T-helper 17 cell (primary cell): ENCODE measurements around the gene PDS5B. TPM values are rescaled to one million over a fixed set of nuclear protein-coding genes. Genes with fewer than 3 reads are reported as not detected.
"Not testable (repeated sequence)": the region's sequence is repeated elsewhere in the genome, so short reads cannot be mapped to it uniquely, and the experiment has no call there.

Experiments
- ATAC-seq: fragments of 150-1000 bp; cut with Tn5 transposase; 2 replicates; pipeline ENCODE4 v1.10.0; 2021; ENCODE audit warnings: mild to moderate bottlenecking, moderate library complexity
- DNase-seq, 3 donors: peaks; one replicate each; pipeline versions ENCODE4 v3.0.0 to v3.0.0-alpha.2; 2020 to 2021
- H3K9me3 ChIP-seq: one replicate; pipeline ENCODE4 v1.7.0; 2013; ENCODE audit warnings: low read length, mild to moderate bottlenecking; ENCODE audit not compliant: control insufficient read depth, poor library complexity, severe bottlenecking
- H3K27ac Mint-ChIP-seq: one replicate; pipeline ENCODE4 v1.8.0; 2022; ENCODE audit warnings: mild to moderate bottlenecking, moderate library complexity, mixed read lengths
- H3K27me3 Mint-ChIP-seq: one replicate; pipeline ENCODE4 v1.8.0; 2022; ENCODE audit warnings: mixed read lengths
- H3K36me3 Mint-ChIP-seq: one replicate; pipeline ENCODE4 v1.8.0; 2022; ENCODE audit warnings: low read depth, mixed read lengths
- H3K4me1 Mint-ChIP-seq: one replicate; pipeline ENCODE4 v1.8.0; 2022; ENCODE audit warnings: mild to moderate bottlenecking, mixed read lengths
- H3K4me3 Mint-ChIP-seq: one replicate; pipeline ENCODE4 v1.8.0; 2022; ENCODE audit warnings: mild to moderate bottlenecking, moderate library complexity, mixed read lengths
- total RNA-seq, 4 donors: library from RNA in 2 of 4; stranded (reverse) in 2 of 4; gene quantifications; one replicate each; pipeline ENCODE4 v1.2.3 and lab custom pipeline; 2022 to 2026

Gene PDS5B, protein sequence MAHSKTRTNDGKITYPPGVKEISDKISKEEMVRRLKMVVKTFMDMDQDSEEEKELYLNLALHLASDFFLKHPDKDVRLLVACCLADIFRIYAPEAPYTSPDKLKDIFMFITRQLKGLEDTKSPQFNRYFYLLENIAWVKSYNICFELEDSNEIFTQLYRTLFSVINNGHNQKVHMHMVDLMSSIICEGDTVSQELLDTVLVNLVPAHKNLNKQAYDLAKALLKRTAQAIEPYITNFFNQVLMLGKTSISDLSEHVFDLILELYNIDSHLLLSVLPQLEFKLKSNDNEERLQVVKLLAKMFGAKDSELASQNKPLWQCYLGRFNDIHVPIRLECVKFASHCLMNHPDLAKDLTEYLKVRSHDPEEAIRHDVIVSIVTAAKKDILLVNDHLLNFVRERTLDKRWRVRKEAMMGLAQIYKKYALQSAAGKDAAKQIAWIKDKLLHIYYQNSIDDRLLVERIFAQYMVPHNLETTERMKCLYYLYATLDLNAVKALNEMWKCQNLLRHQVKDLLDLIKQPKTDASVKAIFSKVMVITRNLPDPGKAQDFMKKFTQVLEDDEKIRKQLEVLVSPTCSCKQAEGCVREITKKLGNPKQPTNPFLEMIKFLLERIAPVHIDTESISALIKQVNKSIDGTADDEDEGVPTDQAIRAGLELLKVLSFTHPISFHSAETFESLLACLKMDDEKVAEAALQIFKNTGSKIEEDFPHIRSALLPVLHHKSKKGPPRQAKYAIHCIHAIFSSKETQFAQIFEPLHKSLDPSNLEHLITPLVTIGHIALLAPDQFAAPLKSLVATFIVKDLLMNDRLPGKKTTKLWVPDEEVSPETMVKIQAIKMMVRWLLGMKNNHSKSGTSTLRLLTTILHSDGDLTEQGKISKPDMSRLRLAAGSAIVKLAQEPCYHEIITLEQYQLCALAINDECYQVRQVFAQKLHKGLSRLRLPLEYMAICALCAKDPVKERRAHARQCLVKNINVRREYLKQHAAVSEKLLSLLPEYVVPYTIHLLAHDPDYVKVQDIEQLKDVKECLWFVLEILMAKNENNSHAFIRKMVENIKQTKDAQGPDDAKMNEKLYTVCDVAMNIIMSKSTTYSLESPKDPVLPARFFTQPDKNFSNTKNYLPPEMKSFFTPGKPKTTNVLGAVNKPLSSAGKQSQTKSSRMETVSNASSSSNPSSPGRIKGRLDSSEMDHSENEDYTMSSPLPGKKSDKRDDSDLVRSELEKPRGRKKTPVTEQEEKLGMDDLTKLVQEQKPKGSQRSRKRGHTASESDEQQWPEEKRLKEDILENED (N-terminal part only)
- 10 to 100 TPM; 39.2 to 46.7 TPM for total RNA-seq
- total RNA-seq (lab: John Stamatoyannopoulos, UW) = 56.2 to 64.4 reads per million in 2 donors

DNA sequence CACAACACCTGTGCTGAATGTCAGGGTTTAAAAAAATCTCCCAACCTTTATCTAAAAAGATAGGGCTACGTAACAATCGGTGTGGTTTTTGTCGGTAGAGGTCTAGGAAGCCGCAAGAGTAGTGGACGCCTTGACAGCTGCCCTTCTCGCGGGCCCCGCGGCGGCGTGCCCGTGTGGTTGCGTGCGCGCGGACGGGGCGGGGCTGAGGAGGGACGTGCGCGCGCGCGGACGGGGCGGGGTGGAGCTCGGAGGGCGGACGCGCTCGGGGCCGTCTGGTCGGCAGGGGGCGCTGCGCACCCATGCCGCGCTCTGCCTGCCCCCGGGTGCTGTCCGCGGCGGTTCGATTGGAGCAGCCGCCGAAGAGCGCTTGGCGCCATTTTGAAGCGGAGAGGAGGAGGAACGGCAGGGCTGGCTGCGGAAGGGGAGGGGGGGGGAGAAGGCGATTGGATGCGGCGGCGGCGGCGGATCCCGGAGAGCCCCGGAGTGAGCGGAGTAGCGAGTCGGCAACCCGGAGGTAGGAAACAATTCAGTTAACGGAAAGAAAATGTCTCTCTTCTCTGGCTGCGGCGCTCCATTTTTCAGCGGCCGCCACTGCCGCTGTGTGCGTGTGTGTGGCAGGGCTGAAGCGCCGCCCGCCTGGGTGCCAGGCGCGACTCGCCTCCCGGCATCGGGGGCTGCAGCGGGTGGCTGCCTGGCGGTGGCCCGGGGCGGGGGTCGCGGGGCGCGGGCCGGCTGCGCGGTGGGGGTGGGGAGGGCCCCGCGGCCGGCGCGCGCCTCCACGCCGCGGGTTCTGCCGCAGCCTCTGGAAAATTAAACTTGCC is at the start of gene PDS5B:
TSS of gene PDS5B (plus strand) at position 373 of the 821 bp plus-strand sequence. CDS start 62,321 bp downstream, outside the sequence.
- ATAC-seq (peak; percentile 94), DNase-seq (peak; percentile 96 to 99 (median 98))
- no peaks in the 10 kb centered on the region for H3K9me3 ChIP-seq
- Mint-ChIP-seq H3K36me3 (no peaks in the 10 kb centered on the region), H3K4me1 (peaks cover 29% of the 10 kb centered on the region), H3K27me3 (peaks cover 5% of the 10 kb centered on the region), H3K27ac (peak within 1 kb of the TSS; percentile 96), H3K4me3 (peak within 1 kb of the TSS; percentile 95)

- ATAC-seq = no peak
- Mint-ChIP-seq H3K27ac (peak overlapping the region; percentile 99), H3K36me3 (peaks cover 12% of the 10 kb centered on the region)
Measured at GRCh38 chr13:32537580-32538142, 48.6 kb upstream of the PDS5B start.

DNA sequence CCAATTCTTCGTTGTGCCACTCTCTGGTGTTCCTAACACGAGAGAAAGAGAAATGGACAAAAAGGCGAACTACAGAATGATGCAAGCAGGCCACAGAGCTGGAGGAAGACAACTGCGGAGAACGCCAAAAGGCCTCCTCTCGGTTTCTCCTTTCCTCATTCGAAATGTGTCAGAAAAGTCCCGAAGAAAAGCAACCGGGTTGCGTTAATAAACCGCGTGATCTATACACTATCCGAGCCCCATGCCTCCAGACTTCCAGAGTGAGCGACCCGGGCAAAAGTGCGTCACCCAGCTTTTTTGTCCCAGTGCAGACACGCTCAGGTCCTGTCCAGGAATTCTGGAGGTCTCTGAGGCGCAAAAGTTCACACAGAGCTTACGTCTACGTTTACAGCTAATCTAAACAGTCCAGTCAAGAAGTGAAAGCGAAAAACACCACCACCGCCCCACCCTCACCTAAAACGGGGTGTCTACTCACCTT is 48.1 kb upstream of the PDS5B start:
- ATAC-seq = peak; percentile 76
- no peaks in the 10 kb centered on the region for H3K9me3 ChIP-seq
- H3K36me3 Mint-ChIP-seq = peaks cover 12% of the 10 kb centered on the region
- H3K27ac Mint-ChIP-seq = peak overlapping the region; percentile 99
- DNase-seq = peak in 1 of 3 donors; percentile 45
- H3K27me3 Mint-ChIP-seq = peaks cover 9% of the 10 kb centered on the region
- H3K4me1 Mint-ChIP-seq = peaks cover 47% of the 10 kb centered on the region
- H3K4me3 Mint-ChIP-seq = peak overlapping the region; percentile 99

More at GRCh38 chr13:32537580-32538142, 48.6 kb upstream of the PDS5B start:
- peak; percentile 20 to 22 (median 20) for DNase-seq
- H3K9me3 ChIP-seq = no peaks in the 10 kb centered on the region
- peaks cover 47% of the 10 kb centered on the region for H3K4me1 Mint-ChIP-seq
- peak overlapping the region; percentile 99 for H3K4me3 Mint-ChIP-seq
- H3K27me3 Mint-ChIP-seq = peaks cover 9% of the 10 kb centered on the region

GRCh38 chr13:32538621-32539246 is 47.5 kb upstream of the PDS5B start, which contains the start of gene N4BP2L2:
TSS of gene N4BP2L2 (minus strand) at chr13:32538795. CDS start at chr13:32537027, 1,768 bp downstream.
- H3K27ac Mint-ChIP-seq = peak within 1 kb of the TSS; percentile 99
- peaks cover 12% of the 10 kb centered on the region for H3K36me3 Mint-ChIP-seq
- peaks cover 9% of the 10 kb centered on the region for H3K27me3 Mint-ChIP-seq
- ATAC-seq (peak; percentile 96), DNase-seq (peak; percentile 70 to 83 (median 80))
- peak within 1 kb of the TSS; percentile 99 for H3K4me3 Mint-ChIP-seq
- no peaks in the 10 kb centered on the region for H3K9me3 ChIP-seq
- peaks cover 41% of the 10 kb centered on the region for H3K4me1 Mint-ChIP-seq

GRCh38 chr13:32542221-32542620 is 44.0 kb upstream of the PDS5B start:
- peaks cover 21% of the 10 kb centered on the region for H3K4me1 Mint-ChIP-seq
- H3K27ac Mint-ChIP-seq = no peak overlapping the region
- H3K27me3 Mint-ChIP-seq = peaks cover 9% of the 10 kb centered on the region
- H3K36me3 Mint-ChIP-seq = peaks cover 9% of the 10 kb centered on the region
- H3K4me3 Mint-ChIP-seq = no peak overlapping the region
- DNase-seq (no peak), ATAC-seq (no peak)
- H3K9me3 ChIP-seq = no peaks in the 10 kb centered on the region

- Mint-ChIP-seq H3K27me3 (peaks cover 9% of the 10 kb centered on the region), H3K36me3 (peaks cover 5% of the 10 kb centered on the region), H3K4me1 (peaks cover 6% of the 10 kb centered on the region), H3K4me3 (no peak overlapping the region), H3K27ac (no peak overlapping the region)
- H3K9me3 ChIP-seq = no peaks in the 10 kb centered on the region
- DNase-seq (no peak), ATAC-seq (no peak)
Measured at GRCh38 chr13:32545083-32545482, 41.2 kb upstream of the PDS5B start.

DNA sequence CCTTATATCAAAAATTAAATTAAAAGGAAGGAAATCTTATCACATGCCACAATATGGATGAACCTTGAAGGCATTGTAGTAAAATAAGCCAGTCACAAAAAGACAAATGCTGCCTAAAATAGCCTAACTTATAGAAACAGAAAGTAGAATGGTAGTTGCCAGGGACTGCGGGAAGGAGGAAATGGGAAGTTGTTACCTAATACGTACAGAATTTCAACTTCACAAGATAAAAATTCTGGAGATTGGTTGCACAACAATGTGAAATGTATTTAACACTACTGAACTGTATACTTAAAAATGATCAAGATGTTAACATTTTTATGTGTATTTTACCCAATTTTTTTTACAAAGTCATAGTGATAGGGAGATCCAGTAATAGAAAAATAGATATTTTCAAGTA is 37.4 kb upstream of the PDS5B start:
- ATAC-seq (no peak), DNase-seq (no peak)
- H3K9me3 ChIP-seq = no peaks in the 10 kb centered on the region
- Mint-ChIP-seq H3K27me3 (no peaks in the 10 kb centered on the region), H3K4me3 (no peak overlapping the region), H3K27ac (no peak overlapping the region), H3K4me1 (peaks cover 6% of the 10 kb centered on the region), H3K36me3 (peaks cover 5% of the 10 kb centered on the region)

DNA sequence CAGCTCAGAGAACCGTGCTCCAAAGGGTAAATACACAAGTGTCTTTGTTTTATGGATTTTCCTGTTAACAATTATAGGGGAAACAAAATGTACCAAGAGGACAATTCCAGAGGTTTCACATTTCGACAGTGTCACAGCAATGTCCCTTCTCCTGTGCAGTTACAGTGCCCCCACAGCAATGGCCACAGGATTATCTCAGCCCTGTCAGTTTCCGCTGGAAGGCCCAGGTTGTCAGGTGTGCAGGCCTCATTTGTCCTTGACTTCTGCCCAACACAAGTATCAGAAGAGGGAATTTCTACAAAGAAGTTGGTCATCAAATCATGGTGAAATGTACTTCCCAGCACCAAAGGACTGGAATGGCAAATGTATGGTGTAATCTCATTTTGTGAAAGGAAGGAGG is 36.5 kb upstream of the PDS5B start:
- peaks cover 6% of the 10 kb centered on the region for H3K4me1 Mint-ChIP-seq
- no peak overlapping the region for H3K4me3 Mint-ChIP-seq
- H3K9me3 ChIP-seq = no peaks in the 10 kb centered on the region
- no peaks in the 10 kb centered on the region for H3K27me3 Mint-ChIP-seq
- H3K36me3 Mint-ChIP-seq = peaks cover 5% of the 10 kb centered on the region
- DNase-seq (no peak), ATAC-seq (no peak)
- H3K27ac Mint-ChIP-seq = no peak overlapping the region

DNA sequence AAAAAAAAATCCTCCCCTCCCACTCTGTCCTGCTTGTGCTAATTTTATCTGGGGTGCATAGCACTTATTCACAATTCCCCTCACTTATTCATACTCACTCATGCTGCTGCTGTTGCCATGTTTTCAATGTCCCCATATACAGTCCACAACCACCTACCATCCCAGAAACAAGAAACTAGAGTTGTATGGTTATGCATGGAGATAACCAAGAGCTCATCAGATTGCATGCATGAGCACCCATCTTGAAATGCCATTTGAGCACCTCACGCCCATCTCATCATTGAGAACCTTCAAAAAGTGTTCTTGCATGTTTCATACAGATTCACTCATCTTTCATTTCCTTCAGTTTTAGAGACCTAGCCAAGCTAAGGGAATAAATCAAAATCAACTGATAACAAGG is 32.5 kb upstream of the PDS5B start:
- no peak for ATAC-seq
- Mint-ChIP-seq H3K36me3 (no peaks in the 10 kb centered on the region), H3K27me3 (no peaks in the 10 kb centered on the region), H3K27ac (no peak overlapping the region), H3K4me3 (no peak overlapping the region), H3K4me1 (no peaks in the 10 kb centered on the region)
- no peaks in the 10 kb centered on the region for H3K9me3 ChIP-seq
- no peak for DNase-seq

DNA sequence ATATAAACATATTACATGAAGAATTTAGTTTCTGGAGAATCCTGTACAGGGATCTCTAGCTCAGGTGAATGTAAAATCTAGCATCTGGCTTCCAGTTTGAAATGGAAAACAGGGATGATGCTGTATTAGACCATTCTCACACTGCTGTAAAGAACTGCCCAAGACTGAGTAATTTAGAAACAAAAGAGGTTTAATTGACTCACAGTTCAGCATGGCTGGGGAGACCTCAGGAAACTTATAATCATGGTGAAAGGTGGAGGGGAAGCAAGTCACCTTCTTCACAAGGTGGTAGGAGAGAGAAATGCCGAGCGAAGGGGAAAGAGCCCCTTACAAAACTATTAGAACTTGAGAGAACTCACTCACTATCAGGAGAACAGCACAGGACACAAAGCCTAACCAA is 30.6 kb upstream of the PDS5B start:
- H3K27me3 Mint-ChIP-seq = no peaks in the 10 kb centered on the region
- no peak overlapping the region for H3K27ac Mint-ChIP-seq
- DNase-seq (no peak), ATAC-seq (no peak)
- no peaks in the 10 kb centered on the region for H3K4me1 Mint-ChIP-seq
- no peak overlapping the region for H3K4me3 Mint-ChIP-seq
- no peaks in the 10 kb centered on the region for H3K9me3 ChIP-seq
- H3K36me3 Mint-ChIP-seq = no peaks in the 10 kb centered on the region

DNA sequence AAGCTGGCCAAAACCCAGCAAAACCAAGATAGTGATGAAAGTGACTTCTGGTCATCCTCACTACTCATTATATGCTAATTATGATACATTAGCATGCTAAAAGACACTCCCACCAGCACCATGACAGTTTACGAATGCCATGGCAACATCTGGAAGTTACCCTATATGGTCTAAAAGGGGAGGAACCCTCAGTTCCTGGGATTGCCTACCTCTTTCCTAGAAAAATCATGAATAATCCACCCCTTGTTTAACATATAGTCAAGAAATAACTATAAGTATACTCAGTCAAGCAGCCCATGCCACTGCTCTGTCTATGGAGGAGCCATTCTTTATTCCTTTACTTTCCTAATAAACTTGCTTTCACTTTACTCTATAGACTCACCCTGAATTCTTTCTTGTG is 25.4 kb upstream of the PDS5B start:
- not testable (repeated sequence) for H3K4me3 Mint-ChIP-seq, H3K9me3 ChIP-seq, H3K36me3 Mint-ChIP-seq, H3K4me1 Mint-ChIP-seq, H3K27me3 Mint-ChIP-seq, H3K27ac Mint-ChIP-seq, DNase-seq, ATAC-seq
